ENCODE data around the gene LCP2. TPM values are rescaled to one million over a fixed set of nuclear protein-coding genes. Genes with fewer than 3 reads are reported as not detected.

The LCP2 gene
- total RNA-seq, 1 donor from 2014 or later = 0.11 TPM

GRCh38 chr5:170296935-170297588 is 515 bp downstream of the LCP2 start:
- DNase-seq (ENCODE audit: low read depth) = no peak

- DNase-seq (ENCODE audit: low read depth) = no peak
Observed at GRCh38 chr5:170296036-170296934, 1.3 kb downstream of the LCP2 start.

- DNase-seq (ENCODE audit: low read depth) = no peak
Observed at GRCh38 chr5:170294556-170294955, 3.0 kb downstream of the LCP2 start.

GRCh38 chr5:170294057-170294456 is 3.5 kb downstream of the LCP2 start:
- DNase-seq (ENCODE audit: low read depth) = no peak

GRCh38 chr5:170293273-170293672 is 4.3 kb downstream of the LCP2 start:
- DNase-seq (ENCODE audit: low read depth) = no peak

- DNase-seq (ENCODE audit: low read depth) = no peak
Observed at GRCh38 chr5:170292179-170293104, 5.1 kb downstream of the LCP2 start.

- no peak for DNase-seq (ENCODE audit: low read depth)
Observed at GRCh38 chr5:170290498-170290897, 7.1 kb downstream of the LCP2 start.

- DNase-seq (ENCODE audit: low read depth) = no peak
Observed at GRCh38 chr5:170289764-170290163, 7.8 kb downstream of the LCP2 start.

- no peak for DNase-seq (ENCODE audit: low read depth)
Observed at GRCh38 chr5:170289121-170289520, 8.5 kb downstream of the LCP2 start.

- no peak for DNase-seq (ENCODE audit: low read depth)
Observed at GRCh38 chr5:170288551-170288950, 9.0 kb downstream of the LCP2 start.

GRCh38 chr5:170288151-170288550 is 9.4 kb downstream of the LCP2 start:
- DNase-seq (ENCODE audit: low read depth) = no peak

GRCh38 chr5:170287532-170287931 is 10.0 kb downstream of the LCP2 start:
- no peak for DNase-seq (ENCODE audit: low read depth)

GRCh38 chr5:170286386-170286925 is 11.1 kb downstream of the LCP2 start:
- no peak for DNase-seq (ENCODE audit: low read depth)

- no peak for DNase-seq (ENCODE audit: low read depth)
Observed at GRCh38 chr5:170285181-170285580, 12.4 kb downstream of the LCP2 start.

- no peak for DNase-seq (ENCODE audit: low read depth)
Observed at GRCh38 chr5:170284231-170284630, 13.3 kb downstream of the LCP2 start.

- DNase-seq (ENCODE audit: low read depth) = no peak
Observed at GRCh38 chr5:170283296-170283695, 14.3 kb downstream of the LCP2 start.

- DNase-seq (ENCODE audit: low read depth) = no peak
Observed at GRCh38 chr5:170280011-170280493, 17.5 kb downstream of the LCP2 start.

- no peak for DNase-seq (ENCODE audit: low read depth)
Observed at GRCh38 chr5:170279459-170279817, 18.1 kb downstream of the LCP2 start.

GRCh38 chr5:170278611-170279458 is 18.7 kb downstream of the LCP2 start:
- no peak for DNase-seq (ENCODE audit: low read depth)

GRCh38 chr5:170277867-170278281 is 19.7 kb downstream of the LCP2 start:
- no peak for DNase-seq (ENCODE audit: low read depth)

Measured in myocyte (in vitro differentiated cells).